Stimulated activated CD4-positive, alpha-beta T cell treated with anti-CD3 and anti-CD28 coated beads, Interleukin-2, amount 100 ng/mL, for 4 hours (primary cell): ENCODE data around the gene TSTD1.
"Not testable (repeated sequence)": the region's sequence is repeated elsewhere in the genome, so short reads cannot be mapped to it uniquely, and the experiment has no call there.

Source experiments
- DNase-seq: peaks from one replicate; pipeline ENCODE4 v3.0.0-alpha.2; 2020; ENCODE audit warnings: low read depth

Gene TSTD1

GRCh38 chr1:161009602-161010211 is 29.1 kb downstream of the TSTD1 start:
- DNase-seq = no peak

- no peak for DNase-seq
Observed at GRCh38 chr1:161008869-161009510, 29.8 kb downstream of the TSTD1 start.

- no peak for DNase-seq
Observed at GRCh38 chr1:161007369-161007768, 31.4 kb downstream of the TSTD1 start.

GRCh38 chr1:161006563-161006962 is 32.2 kb downstream of the TSTD1 start:
- DNase-seq = no peak

GRCh38 chr1:161001525-161001924 is 37.2 kb downstream of the TSTD1 start:
- DNase-seq = no peak

GRCh38 chr1:161000736-161001480 is 37.9 kb downstream of the TSTD1 start:
- DNase-seq = no peak

- no peak for DNase-seq
Observed at GRCh38 chr1:160999376-160999775, 39.4 kb downstream of the TSTD1 start.

GRCh38 chr1:160997323-160998038 is 41.3 kb downstream of the TSTD1 start:
- peak; percentile 27 for DNase-seq

- no peak for DNase-seq
Observed at GRCh38 chr1:160996178-160996577, 42.6 kb downstream of the TSTD1 start.

- no peak for DNase-seq
Observed at GRCh38 chr1:160993544-160994193, 45.1 kb downstream of the TSTD1 start.

- DNase-seq = not testable (repeated sequence)
Observed at GRCh38 chr1:160992036-160992435, 46.7 kb downstream of the TSTD1 start.
